HG03378 (cell line): Measurements from ENCODE around the gene ZFAND2A.

Source experiments
- ATAC-seq: cut with Tn5 transposase; IDR thresholded peaks from one replicate; pipeline ENCODE4 v1.9.1; 2021; ENCODE audit warnings: mild to moderate bottlenecking, moderate library complexity; ENCODE audit not compliant: unreplicated experiment

The ZFAND2A gene

DNA sequence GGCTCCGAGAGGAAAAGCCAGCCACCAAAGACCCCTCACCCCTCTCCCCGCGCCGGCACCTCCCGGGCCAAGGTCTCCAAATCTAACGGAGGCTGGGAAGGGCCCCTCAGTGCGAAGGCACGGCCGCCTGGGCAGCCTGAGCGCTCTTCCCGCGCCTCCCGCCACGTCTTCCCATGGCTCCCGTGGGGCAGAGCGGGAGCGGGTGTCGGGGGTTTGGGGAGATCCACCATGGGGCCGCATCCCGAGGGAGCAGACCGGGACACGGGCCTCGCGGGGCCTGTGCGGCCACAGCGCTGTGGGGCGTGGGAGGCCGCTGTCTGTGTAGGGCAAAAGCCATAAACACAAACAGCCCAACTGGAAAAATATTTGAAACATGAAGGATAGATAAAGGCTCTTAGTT lies 49.6 kb downstream of the ZFAND2A start:
- no peak for ATAC-seq

DNA sequence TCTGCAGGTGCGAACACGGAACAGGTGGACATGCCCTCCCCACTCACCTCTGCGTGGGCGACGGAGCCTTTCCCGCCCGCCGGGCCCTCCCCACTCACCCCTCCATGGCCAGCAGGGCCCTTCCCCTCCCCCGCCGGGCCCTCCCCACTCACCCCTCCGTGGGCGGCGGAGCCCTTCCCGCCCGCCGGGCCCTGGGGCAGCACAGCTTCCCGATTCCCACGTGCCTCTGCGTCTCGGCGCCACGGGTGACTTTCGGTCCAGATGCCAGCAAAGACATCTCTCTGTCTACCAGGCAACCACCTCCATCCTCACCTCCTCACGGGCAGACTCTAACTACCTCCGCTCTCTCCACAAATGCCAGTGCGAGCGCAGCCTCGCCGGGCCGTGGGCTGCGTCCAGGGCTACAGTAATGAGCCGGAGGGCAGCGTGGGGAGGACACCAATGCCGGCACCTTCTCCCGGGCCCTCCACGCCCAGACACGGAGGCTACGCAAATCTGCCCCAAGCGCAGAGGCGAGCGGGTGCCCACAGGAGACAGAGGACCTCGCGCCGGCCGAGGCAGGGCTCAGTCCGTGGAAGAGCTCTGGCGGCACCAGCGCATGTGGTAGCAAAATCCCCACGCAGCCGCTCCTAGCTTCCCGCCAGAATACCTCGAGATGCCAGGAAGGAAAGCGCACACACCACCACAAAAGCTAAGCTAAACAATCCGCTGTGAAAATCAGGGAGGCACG lies 50.2 kb downstream of the ZFAND2A start:
- no peak for ATAC-seq

DNA sequence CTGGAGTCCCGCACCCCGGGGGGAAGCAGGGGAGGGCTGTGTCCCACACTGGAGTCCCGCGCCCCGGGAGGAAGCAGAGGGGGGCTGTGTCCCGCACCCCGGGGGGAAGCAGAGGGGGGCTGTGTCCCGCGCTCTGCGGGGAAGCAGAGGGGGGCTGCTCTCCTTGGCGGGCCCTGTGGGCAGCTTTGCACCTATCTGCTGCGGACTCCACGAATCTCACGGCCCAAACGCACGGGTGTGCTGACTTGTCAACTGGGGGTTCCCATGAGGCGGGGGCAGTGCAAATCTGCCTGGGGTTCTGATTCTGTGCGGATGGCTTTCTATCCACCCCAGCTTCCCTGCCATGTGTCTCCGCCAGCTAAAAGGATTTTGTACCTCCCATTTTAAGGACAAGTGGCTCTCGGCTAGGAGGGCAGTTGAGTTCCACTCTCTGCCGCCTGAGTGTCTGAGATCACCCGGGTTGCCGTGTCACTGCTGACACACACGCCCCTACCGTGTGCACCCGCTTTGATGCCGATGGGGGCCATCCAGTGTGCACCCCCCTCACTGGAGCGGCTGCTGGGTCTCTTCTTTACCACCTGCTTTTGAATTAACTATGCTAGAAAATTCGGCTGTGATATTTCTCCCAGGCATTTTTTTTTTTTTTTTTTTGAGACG lies 51.6 kb downstream of the ZFAND2A start:
- no peak for ATAC-seq

DNA sequence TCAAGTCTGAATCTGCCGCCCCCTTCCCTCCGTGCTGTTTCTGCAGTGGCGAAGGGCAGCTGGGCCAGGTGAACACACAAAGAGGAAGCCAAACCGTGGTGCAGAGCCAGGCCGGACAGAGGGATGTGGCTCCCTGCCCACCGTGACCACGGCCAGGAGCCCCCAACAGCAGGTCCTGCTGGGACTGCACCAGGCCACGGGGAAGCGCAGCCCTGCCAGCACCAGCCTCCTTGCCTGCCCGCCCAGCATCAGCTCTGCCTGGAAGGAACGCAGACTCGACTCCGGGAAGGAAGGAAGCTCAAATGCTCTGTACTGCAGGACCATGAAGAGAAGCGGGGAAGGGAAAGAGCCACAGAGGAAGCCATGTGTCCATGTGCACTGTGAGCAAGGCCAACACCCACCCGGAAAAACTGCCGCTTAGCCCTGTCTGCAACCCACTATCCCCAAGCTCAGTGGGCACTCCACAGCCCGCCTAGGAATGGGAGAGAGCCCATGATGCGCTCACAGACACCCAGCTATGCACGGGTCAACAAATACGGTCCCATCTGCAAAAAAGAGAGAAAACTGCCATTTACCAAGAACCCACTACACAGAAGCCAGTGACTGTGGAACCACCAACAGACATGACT lies 53.1 kb downstream of the ZFAND2A start:
- no peak for ATAC-seq

DNA sequence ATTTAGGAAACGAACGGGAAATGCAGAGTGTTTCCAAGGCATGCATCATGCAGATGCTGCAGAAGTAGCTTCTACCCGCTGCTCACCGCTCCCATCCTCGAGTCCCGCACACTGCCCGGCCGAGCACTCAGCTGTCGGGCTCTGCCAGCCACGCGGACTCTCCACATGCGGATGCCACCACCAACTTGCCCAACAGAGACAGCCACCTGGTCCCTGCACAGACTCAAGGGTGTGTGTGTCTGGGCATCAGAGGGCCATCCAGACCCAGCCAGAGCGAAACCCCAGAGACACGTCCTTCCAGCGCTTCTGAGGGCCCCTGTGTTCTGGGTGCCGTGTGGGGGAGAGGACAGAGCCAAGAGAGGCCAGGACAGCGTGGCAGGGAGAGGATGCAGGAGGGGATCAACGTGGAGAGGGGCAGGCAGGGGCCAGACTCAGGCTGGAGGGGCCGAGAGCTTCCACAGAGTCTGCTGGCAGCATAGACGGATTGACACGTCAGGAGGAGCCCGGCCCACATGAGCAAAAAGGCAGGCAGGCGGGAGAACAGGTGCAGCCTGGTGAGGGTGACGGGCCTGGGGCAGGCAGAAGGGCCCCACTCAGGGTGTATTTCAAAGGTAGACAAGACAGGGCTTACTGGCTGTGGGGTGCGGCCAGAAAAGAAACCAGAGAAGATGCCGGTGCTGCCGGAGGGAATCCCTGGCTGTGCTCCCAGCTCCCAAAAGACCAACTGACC lies 53.8 kb downstream of the ZFAND2A start:
- ATAC-seq, result no peak

- ATAC-seq, result peak; percentile 56
Observed at GRCh38 chr7:1105189-1105588, 54.8 kb downstream of the ZFAND2A start.

- no peak for ATAC-seq
Observed at GRCh38 chr7:1104516-1105179, 55.3 kb downstream of the ZFAND2A start.

DNA sequence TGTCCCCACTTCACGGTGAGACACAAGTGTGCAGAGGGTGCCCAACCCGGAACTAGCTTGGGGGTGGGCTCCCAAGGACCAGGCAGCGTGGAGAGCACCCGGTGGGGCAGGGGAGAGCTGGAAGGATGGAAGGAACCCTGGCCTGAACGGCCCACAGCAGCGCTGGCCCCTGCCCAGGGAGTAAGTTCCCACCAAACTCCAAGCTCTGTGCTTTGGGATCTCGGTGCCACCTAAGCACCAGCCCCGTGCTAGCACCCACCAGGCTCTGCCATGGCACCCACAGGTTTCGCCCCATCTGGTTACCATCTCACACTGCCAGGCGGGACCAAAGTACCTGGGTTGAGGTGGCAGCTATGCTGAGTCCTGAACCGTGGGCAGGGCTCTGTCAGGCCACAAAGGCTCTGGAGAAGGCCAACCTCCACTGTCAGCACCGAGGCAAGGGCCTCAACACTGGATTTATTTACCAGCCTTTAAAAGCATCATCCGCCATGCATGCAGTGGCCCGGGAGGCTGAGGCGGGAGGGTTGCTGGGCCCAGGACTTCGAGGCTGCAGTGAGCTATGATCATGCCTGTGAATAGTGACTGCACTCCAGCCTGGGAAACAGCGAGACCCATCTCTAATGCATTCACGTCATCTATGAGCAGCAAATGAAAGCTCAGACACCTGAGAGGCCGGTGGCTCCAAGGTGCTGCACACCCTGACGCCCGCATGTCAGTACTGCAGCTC lies 56.0 kb downstream of the ZFAND2A start:
- no peak for ATAC-seq

DNA sequence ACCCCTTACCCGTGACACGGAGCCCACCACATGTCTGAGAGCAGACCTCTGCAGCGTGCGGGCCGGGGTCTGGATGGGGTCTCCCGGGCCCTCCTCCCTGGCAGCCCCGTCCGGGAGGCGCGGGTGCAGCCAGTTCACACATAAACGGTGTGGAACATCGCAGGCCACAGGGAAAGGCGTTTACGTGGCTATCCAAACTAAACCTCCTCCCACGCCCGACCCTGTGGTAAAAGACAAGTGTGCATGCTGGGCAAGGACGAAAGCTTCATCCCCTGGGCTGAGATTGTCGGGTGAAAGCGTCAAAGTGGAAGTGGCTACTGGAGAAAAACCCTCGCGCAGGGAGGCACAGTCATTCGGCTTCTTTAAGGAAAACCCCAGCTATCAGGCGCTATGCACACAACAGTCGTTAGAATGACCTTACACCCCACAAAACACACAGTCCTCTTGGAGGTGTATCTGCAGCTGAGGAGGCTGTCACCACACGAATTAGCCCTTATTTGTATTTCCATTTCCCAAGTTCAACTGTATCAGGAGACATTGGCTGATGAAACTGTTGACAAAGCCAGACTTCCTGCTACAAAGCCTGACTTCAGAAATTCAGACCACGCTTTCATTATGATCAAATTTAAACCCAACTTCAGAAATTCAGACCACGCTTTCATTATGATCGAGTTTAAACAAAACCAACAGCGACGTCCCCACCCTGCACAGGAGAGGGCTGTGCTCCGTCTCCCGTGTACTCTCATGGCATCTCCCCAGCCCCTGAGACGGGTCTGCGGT lies 56.8 kb downstream of the ZFAND2A start:
- no peak for ATAC-seq
